ENCODE results near the gene ZNF85.
"Not testable (repeated sequence)": the region's sequence is repeated elsewhere in the genome, so short reads cannot be mapped to it uniquely, and the experiment has no call there.

ZNF85 gene

GRCh38 chr19:20923077-20923871 lies at the start of gene ZNF85:
Gene ZNF85, plus strand, starts transcription at chr19:20923251. Its CDS starts 150 bp downstream, at chr19:20923401.
- in situ Hi-C loops (cut with MboI; ENCODE audit: low sequenced_read_pairs): no loop called here

GRCh38 chr19:20879501-20879900 lies 43.5 kb upstream of the ZNF85 start:
- in situ Hi-C loops (cut with MboI; ENCODE audit: low sequenced_read_pairs): no loop called here

- in situ Hi-C loops (cut with MboI; ENCODE audit: low sequenced_read_pairs): no loop called here
Observed at GRCh38 chr19:20912973-20913372, 10.1 kb upstream of the ZNF85 start.

- in situ Hi-C loops (cut with MboI; ENCODE audit: low sequenced_read_pairs): no loop called here
Observed at GRCh38 chr19:20925481-20925880, 2.4 kb downstream of the ZNF85 start.

- in situ Hi-C loops (cut with MboI; ENCODE audit: low sequenced_read_pairs): no loop called here
Observed at GRCh38 chr19:20926796-20927195, 3.7 kb downstream of the ZNF85 start.

- in situ Hi-C loops (cut with MboI; ENCODE audit: low sequenced_read_pairs): no loop called here
Observed at GRCh38 chr19:20928371-20928770, 5.3 kb downstream of the ZNF85 start.

GRCh38 chr19:20936322-20936947 lies 13.4 kb downstream of the ZNF85 start:
- in situ Hi-C loops (cut with MboI; ENCODE audit: low sequenced_read_pairs): not testable (repeated sequence)

GRCh38 chr19:20952561-20953095 lies 29.6 kb downstream of the ZNF85 start:
- in situ Hi-C loops (cut with MboI; ENCODE audit: low sequenced_read_pairs): not testable (repeated sequence)

GRCh38 chr19:20964798-20965197 lies 41.7 kb downstream of the ZNF85 start:
- in situ Hi-C loops (cut with MboI; ENCODE audit: low sequenced_read_pairs): no loop called here

GRCh38 chr19:20968092-20968491 lies 45.0 kb downstream of the ZNF85 start:
- in situ Hi-C loops (cut with MboI; ENCODE audit: low sequenced_read_pairs): no loop called here

GRCh38 chr19:20969498-20969897 lies 46.4 kb downstream of the ZNF85 start:
- in situ Hi-C loops (cut with MboI; ENCODE audit: low sequenced_read_pairs): no loop called here

GRCh38 chr19:20969898-20970297 lies 46.8 kb downstream of the ZNF85 start:
- in situ Hi-C loops (cut with MboI; ENCODE audit: low sequenced_read_pairs): no loop called here

- in situ Hi-C loops (cut with MboI; ENCODE audit: low sequenced_read_pairs): not testable (repeated sequence)
Observed at GRCh38 chr19:20992788-20993187, 69.7 kb downstream of the ZNF85 start.

GRCh38 chr19:20999731-21000352 lies 76.8 kb downstream of the ZNF85 start:
- in situ Hi-C loops (cut with MboI; ENCODE audit: low sequenced_read_pairs): no loop called here
